Natural killer cell treated with Interleukin-12 subunit alpha and Interleukin-12 subunit beta and Interleukin-15 and Interleukin-18, amount 100 ng/mL, for 72 hours (primary cell): ENCODE measurements around the gene OLFML1. TPM values are rescaled to one million over a fixed set of nuclear protein-coding genes. Genes with fewer than 3 reads are reported as not detected.

ENCODE experiments used
- ATAC-seq, 2 donors: fragments of 150-1000 bp; cut with Tn5 transposase in 1 of 2; sonication (Bioruptor Pico), chemical (Tn5 transposase) in 1 of 2; 2 replicates each; pipeline ENCODE4 v1.10.0; 2021
- DNase-seq: peaks from one replicate; pipeline ENCODE4 v3.0.0; 2022; ENCODE audit warnings: low spot score
- H3K27ac Mint-ChIP-seq, 2 donors: 1 replicate in 1 of 2; 2 replicates in 1 of 2; pipeline ENCODE4 v1.8.0; 2022; ENCODE audit warnings: mixed read lengths in 2 of 2, mild to moderate bottlenecking in 1 of 2, moderate library complexity in 1 of 2
- H3K27me3 Mint-ChIP-seq, 2 donors: 1 replicate in 1 of 2; 2 replicates in 1 of 2; pipeline ENCODE4 v1.8.0; 2022; ENCODE audit warnings: mixed read lengths in 2 of 2
- H3K36me3 Mint-ChIP-seq: one replicate; pipeline ENCODE4 v1.8.0; 2022; ENCODE audit warnings: mixed read lengths
- H3K4me1 Mint-ChIP-seq, 2 donors: 1 replicate in 1 of 2; 2 replicates in 1 of 2; pipeline ENCODE4 v1.8.0; 2022; ENCODE audit warnings: low read depth in 2 of 2, mixed read lengths in 2 of 2, mild to moderate bottlenecking in 1 of 2
- H3K4me3 Mint-ChIP-seq: one replicate; pipeline ENCODE4 v1.8.0; 2022; ENCODE audit warnings: mixed read lengths
- H3K9me3 Mint-ChIP-seq: 2 replicates; pipeline ENCODE4 v1.8.0; 2022; ENCODE audit warnings: mixed read lengths
- total RNA-seq, 2 donors: library from RNA; stranded (reverse); gene quantifications; one replicate each; pipeline ENCODE4 v1.2.3, GENCODE V29; 2022

Gene OLFML1
- total RNA-seq, 2 donors from 2014 or later = not detected

- DNase-seq (no peak), ATAC-seq (no peak)
- no peaks in the 10 kb centered on the region for H3K36me3 Mint-ChIP-seq
- H3K4me3 Mint-ChIP-seq = no peak overlapping the region
- no peaks in the 10 kb centered on the region for H3K4me1 Mint-ChIP-seq
- H3K27ac Mint-ChIP-seq = no peak overlapping the region
- no peaks in the 10 kb centered on the region for H3K9me3 Mint-ChIP-seq
- peaks cover 0 to 5% of the 10 kb centered on the region in 2 donors for H3K27me3 Mint-ChIP-seq
Observed at GRCh38 chr11:7552666-7553065, 67.4 kb downstream of the OLFML1 start.

DNA sequence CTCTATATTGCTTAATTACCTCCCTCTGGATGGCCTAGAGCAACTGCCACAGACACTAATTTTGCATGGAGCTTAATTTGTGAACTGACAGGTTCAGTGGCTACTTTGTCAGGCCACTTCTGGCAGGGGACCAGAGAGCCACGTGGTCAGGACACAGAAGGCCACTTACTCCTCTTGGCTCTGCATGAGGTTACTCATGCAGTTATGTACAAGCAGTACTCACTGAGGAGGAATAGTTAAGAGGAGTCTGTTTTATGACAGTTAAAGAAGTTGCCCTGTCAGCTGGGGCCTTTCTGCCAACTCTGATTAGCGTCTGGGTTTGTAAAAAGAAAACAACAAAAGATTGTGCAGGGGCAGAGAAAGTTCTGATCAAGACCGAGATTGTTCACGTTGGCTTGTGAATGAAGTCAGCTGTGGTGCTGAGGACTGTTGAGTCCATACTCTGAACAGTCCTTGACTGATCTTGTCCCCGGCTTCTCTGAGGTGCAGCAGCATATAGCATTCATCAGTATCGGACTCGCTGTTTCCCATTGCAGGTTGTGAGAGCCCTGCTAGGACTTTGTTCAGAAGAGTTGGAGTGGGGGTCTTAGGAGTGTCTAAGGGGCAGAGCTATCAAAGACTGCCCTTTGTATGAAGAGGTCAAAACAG lies 69.9 kb downstream of the OLFML1 start:
- H3K9me3 Mint-ChIP-seq = no peaks in the 10 kb centered on the region
- ATAC-seq = peak in 1 of 2 donors; percentile 45
- peaks cover 0 to 3% of the 10 kb centered on the region in 2 donors for H3K4me1 Mint-ChIP-seq
- no peak for DNase-seq
- H3K27ac Mint-ChIP-seq = no peak overlapping the region
- peaks cover 0 to 5% of the 10 kb centered on the region in 2 donors for H3K27me3 Mint-ChIP-seq
- H3K4me3 Mint-ChIP-seq = no peak overlapping the region
- H3K36me3 Mint-ChIP-seq = no peaks in the 10 kb centered on the region

GRCh38 chr11:7558046-7558445 lies 72.7 kb downstream of the OLFML1 start:
- Mint-ChIP-seq H3K4me1 (peaks cover 0 to 3% of the 10 kb centered on the region in 2 donors), H3K36me3 (no peaks in the 10 kb centered on the region), H3K4me3 (no peak overlapping the region), H3K27me3 (peaks cover 0 to 5% of the 10 kb centered on the region in 2 donors), H3K9me3 (no peaks in the 10 kb centered on the region), H3K27ac (no peak overlapping the region)
- no peak for ATAC-seq
- no peak for DNase-seq

GRCh38 chr11:7559398-7560283 lies 74.3 kb downstream of the OLFML1 start:
- ATAC-seq (no peak), DNase-seq (no peak)
- Mint-ChIP-seq H3K4me1 (peaks cover 0 to 3% of the 10 kb centered on the region in 2 donors), H3K27me3 (peaks cover 0 to 5% of the 10 kb centered on the region in 2 donors), H3K36me3 (no peaks in the 10 kb centered on the region), H3K27ac (no peak overlapping the region), H3K4me3 (no peak overlapping the region), H3K9me3 (no peaks in the 10 kb centered on the region)

Other genes with a start within 250 kb of the OLFML1 start
- not detected for gene SYT9, start 233.6 kb upstream of the OLFML1 start, total RNA-seq
- 10 to 100 TPM in 1 of 2 donors, 1 to 10 TPM in 1; 9.6 to 11.0 TPM for gene PPFIBP2, start 28.5 kb downstream of the OLFML1 start, total RNA-seq
- under 1 TPM; 0.73 to 0.98 TPM for gene CYB5R2, start 188.0 kb downstream of the OLFML1 start, total RNA-seq
- gene OVCH2, start 221.0 kb downstream of the OLFML1 start, total RNA-seq = not detected